Hematopoietic multipotent progenitor cell (in vitro differentiated cells): ENCODE measurements around the gene POU3F2. TPM values are rescaled to one million over a fixed set of nuclear protein-coding genes. Genes with fewer than 3 reads are reported as not detected.

Experiments
- DNase-seq, 3 donors: peaks; one replicate each; pipeline ENCODE4 v3.0.0-alpha.2; 2011 to 2015; ENCODE audit warnings: low read depth in 2 of 3, low spot score in 2 of 3
- total RNA-seq: library from RNA; depleted of rRNA; stranded (reverse); fragments of >200 nt; gene quantifications from one replicate; pipeline ENCODE4 v1.2.3, GENCODE V29; 2012

POU3F2 gene
- total RNA-seq, 1 donor = not detected

DNA sequence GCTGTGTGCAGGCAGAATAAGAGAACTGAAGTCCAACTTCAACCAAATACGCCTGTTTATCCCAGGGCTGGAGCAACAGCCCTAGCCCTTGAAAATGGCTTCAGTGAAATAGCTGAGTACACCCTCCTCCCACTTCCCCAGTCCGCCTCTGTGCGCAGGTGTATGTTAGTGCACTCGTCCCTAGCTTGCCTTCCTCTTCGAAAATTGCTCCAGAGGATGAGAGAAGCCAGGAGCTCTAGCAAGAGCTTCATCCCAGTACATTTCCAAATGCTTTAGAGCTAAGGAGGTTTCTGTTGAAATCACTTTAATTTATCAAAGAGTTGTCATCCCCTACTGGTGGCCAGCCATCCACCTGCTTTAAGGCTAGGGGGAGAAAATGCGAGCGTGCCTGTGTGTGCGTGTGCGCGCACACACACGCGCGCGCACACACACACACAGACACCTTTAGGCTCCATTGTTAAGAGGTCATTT lies 5.4 kb upstream of the POU3F2 start:
- peak in 1 of 3 donors; percentile 18 for DNase-seq

DNA sequence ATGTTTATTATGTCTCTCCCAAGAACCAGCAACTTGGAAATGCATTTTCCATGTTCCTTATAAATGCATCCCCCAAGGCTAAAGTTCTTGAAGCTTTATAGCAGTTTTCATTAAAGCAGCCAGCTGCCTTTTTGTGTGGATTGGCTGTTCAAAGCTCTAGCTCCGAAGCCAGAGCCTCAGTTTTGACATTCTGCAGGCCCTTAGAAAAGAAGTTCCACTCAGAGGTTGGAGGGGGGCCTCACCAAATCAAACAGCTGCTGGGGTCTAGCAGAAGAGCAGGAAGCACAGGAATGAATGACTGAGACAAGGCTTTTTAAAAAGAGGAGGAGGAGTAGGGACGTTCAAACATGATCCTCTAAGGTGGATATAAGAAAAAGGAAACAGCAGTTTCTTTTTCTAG lies 4.2 kb upstream of the POU3F2 start:
- peak in 1 of 3 donors; percentile 3 for DNase-seq

DNA sequence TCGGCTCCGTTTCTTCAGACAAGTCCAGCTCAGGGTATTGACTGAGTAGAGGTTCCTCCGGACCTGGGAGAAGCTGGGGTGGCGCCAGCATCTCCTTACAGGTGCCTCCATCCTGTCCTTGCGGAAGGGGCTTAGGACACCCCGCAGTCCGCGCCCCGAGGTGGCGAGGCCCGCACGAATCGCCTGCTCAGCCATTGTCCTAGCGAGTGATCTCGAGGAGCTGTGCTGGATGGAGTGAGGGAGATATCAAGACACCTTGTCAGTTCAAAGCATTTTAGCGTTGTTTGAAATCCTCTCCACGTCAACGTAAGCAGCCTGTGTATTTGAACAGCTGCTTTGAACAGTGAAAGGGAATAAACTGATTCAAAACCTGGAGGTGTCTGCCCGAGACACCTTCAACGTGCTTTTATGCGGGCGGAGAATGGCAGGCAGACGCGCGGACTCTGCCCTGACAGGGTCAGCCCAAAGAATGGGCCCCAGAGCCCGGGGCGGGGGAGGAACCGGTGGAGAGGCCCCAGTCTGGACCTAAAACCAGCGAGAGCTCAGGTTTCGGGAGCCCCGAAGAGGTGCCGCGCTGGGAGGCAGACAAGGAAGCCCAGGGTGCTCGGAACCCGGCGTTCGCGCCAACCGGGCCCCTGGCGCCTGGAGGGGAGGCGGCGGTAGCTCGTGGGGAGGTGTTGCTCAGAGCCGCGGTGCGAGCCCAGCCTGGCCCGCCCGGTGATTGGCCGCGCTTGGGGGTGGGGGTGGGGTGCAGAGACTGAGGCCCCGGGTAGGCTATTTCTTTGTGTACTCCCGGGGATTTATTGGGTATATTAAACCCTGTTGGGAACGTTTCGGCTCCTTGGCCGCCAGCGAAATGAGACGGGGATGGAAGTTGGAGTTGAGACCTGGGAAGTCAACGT lies 3.1 kb upstream of the POU3F2 start:
- DNase-seq = peak in 1 of 3 donors; percentile 32

DNA sequence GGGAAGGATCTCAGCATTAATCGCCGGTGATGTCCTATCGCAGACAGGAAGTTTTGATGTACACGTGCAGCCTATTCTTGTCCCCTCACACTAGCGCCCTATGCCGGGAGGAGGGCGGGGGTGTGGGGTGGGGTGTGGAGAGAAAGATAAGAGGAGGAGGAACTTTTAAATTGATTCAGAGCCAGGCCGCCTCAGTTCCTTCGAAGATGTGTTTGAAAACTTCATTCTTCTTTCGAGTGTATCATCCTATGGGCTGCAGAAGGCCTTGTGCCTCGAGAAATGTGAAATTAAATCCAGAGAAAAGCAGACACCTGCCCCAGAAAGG lies 2.5 kb upstream of the POU3F2 start:
- peak in 1 of 3 donors; percentile 2 for DNase-seq

DNA sequence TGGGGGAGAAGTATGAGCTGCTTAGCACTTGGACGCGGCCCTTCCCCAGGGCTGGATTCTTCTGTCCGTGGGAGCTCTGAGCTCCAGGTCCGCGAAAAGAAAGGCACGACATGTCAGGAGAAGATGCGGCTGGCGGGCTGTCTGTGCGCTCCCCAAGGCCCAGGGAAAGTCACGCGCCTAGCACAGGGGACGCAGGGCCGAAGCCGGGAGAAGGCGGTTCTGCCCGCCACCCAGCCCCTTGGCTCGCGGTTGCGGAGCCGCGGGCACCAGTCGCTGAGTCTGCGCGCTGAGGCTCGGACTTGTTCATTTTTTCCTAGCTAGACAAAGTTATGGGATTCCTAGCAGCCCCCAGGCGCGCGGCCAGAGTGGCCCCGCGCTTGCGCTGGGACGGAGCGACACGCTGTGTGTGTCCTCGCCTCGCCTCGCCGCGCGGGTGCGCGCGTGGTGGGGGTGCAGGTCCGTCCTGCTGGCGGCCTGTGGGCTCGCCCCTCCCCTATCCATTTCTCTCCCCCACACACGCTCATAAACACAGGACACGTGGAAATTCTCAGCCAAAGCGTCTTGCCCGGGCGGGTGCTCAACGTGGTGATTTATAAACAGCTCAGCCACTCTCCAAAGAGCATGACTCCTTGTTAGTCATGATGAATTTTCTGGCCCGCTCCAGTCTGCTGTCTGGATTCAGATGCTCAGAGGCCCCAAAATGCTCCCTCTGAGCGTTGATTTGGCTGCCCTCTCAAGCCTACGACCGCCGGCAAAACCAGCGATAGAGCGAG lies 1.9 kb upstream of the POU3F2 start:
- peak in 1 of 3 donors; percentile 15 for DNase-seq

DNA sequence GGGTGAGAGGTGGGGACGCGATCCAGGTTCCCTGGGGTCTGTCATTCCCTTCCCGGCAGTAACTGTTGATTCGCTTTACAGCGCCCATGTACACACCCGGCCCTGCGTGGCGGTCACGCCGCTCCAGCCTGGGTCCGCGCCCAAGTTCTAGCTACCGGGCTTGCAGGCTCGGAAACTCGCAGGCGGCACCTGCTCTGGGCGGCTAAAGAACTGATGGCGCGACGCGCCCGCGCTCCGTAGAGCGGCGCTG lies 1.4 kb upstream of the POU3F2 start:
- DNase-seq = peak in 1 of 3 donors; percentile 47

DNA sequence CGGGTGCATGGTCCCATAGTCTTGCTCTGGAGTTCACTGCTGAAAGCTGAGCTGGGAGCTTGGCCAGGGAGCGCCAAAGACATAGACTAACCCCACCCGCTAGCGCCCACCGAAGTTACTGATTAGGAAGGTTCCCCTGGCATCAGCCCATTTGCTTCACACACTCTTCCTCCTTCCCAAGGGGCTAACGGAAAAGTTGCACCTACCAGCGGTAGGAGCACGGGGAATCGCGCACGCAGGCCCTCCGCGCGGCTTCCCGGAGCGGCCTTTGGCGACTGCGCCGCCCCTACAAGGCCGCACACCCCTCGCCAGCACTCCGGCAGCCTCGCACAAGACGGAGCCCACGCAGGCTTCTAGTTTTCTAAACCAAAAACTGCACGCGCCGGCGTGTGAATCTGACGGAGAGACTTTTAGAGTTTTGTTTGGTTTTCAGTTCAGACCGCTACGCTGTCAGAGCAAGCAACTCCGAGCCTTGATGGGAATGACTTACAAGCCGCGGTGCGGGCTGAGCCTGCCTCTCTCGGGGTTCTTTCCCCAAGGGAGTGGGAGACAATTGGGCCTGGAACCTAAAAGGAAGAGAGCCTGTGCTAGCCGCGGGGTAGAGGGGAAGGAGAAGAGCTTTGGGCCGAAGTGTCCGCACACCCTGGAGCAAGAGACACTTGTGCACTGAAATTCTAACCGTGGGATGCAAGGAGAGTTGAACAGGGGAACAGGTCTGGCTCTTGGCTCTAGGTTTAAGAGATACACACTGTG lies 891 bp upstream of the POU3F2 start:
- peak in 1 of 3 donors; percentile 54 for DNase-seq

DNA sequence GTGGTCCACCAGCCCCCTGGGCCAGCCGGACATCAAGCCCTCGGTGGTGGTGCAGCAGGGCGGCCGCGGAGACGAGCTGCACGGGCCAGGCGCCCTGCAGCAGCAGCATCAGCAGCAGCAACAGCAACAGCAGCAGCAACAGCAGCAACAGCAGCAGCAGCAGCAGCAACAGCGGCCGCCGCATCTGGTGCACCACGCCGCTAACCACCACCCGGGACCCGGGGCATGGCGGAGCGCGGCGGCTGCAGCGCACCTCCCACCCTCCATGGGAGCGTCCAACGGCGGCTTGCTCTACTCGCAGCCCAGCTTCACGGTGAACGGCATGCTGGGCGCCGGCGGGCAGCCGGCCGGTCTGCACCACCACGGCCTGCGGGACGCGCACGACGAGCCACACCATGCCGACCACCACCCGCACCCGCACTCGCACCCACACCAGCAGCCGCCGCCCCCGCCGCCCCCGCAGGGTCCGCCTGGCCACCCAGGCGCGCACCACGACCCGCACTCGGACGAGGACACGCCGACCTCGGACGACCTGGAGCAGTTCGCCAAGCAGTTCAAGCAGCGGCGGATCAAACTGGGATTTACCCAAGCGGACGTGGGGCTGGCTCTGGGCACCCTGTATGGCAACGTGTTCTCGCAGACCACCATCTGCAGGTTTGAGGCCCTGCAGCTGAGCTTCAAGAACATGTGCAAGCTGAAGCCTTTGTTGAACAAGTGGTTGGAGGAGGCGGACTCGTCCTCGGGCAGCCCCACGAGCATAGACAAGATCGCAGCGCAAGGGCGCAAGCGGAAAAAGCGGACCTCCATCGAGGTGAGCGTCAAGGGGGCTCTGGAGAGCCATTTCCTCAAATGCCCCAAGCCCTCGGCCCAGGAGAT lies 1.0 kb downstream of the POU3F2 start:
- peak in 1 of 3 donors; percentile 18 for DNase-seq

DNA sequence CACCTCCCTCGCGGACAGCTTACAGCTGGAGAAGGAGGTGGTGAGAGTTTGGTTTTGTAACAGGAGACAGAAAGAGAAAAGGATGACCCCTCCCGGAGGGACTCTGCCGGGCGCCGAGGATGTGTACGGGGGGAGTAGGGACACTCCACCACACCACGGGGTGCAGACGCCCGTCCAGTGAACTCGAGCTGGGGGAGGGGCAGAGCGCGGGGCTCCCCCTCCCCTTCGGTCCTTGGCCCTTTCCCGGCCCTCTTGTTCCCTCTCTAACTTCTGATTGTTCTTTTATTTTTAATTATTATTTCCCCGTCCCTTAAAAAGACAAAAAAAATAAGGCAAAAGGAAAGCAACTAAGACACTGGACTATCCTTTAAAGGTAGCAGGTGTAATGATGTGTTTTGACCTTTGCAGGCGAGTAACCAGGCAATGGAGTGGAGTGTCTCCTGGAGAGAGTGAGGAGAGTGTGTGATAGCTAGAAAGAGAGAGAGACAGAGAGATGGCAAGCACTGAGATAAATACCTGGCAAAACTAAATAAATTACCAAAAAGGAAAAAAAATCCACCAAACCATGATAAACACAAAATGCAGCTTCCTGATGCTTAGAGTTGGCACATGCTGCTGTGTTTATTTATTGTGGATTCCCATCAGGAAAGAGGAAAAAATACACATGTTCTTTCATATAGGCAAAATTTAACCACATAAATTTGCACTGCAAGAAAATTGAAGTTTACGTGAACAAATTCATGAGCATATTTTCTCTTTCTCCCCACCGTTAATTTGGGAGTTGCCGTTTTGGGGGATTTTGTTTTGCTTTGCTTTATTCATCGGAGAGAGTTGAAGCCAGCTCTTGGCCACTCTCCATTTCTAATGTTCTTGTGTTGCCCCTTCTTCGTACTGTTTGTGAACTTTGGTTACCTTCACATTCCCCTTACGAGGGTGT lies 1.9 kb downstream of the POU3F2 start:
- DNase-seq = peak in 1 of 3 donors; percentile 46

DNA sequence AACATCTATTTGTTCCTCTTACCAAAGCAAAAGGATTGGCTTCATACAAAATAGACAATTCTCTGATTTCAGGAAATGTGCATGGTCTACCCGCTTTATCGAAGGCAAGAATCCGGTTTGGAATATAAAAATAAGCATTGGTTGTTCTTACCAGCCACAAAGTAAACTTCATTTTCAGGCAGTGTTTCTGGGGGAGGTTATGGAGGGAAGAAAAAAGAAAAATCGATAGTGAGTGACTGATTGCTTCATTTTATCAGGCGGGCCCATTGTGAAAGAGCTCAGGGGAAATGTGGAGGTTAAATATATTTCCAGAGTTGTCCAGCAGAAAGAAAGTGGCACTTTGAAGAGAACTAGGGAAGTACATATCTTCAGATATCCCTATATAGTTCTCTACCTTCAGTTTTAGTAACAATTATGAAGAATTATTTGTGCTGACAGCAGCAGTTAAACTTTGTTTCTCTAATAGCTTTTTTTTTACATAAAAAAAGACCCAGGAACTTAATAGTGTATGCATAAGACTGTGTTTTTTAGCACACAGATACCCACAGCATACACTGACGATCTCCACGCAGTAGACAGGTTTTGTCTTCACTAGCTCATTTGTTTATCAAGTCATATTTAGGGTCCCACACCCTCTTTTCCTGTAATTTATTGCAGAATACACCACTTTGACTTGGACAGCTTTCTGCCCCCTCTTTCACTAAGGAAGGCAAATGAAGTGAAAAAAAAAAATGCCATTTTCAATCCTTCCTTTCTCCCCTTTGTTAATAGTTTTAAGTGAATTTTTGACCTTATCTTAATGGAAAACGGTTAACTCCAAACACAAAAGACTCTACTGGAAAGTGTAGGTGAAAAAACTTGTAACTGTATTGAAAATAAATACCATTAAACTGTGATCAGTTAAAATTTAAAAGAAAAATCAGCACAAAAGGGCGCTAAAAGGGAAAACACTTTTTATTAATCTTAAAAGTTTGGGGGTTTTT lies 2.9 kb downstream of the POU3F2 start:
- DNase-seq = peak in 1 of 3 donors; percentile 33

DNA sequence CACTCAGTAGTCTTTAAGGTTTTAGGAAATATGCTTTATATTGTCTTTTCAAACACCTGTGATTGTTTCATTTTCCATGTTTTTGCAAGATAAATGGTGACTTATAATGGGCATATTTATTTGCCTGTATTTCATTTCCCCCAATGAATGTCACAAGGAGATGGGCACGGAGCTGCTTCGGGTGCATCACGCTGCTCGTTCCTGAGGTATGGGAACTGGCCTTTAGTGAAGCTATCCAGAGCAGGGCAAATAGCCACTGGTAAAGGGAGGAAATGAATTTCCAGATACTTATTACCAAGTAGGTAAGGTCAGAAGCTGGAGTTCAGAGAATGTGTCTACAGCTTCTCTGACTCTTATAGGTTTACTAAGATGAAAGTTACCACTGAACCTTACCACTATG lies 3.7 kb downstream of the POU3F2 start:
- DNase-seq = peak in 1 of 3 donors; percentile 21

DNA sequence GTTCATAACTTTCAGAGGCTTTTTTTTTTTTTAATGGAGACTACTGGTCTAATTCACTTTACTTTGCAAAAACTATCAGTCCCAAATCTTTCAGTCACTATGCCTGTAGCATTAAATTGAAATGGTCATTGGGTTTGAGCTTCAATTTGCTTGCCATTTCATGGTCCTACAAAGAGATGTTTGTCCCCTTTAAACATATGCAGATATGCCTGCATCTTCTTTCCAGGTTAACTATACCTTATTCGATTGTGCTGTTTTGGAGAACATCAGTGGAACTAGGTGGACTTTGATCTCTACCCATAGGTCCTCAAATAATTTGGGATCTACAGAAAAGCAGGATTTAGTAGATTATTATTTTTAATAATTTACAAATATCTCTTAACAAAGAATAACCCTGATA lies 4.6 kb downstream of the POU3F2 start:
- DNase-seq = peak in 1 of 3 donors; percentile 3

DNA sequence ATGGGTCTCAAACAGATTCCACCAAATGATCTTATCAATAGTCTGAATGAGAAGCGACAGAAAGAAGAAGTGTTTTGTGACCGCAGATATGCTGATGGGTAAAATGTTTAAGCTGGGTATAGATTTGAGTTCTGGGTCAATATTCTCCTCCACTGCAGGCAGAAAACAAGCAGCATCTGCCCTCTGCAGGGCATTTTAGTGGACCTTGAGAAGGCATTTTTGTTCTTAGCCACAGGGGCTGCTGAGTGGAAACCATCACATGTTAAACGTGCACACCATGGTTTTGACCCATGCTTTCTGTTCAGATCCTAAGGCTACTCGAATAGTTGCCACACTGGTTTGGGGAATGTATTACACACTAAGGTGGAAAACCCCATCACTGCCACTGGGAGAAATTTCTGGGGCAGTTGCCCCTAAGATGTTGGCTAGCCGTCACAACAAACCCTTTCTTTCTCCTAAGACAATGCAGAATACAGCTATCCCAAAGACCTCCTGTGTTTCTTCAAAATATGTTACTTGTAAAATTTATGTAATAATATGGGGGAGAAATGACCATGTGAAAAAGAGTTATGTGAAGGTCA lies 5.5 kb downstream of the POU3F2 start:
- peak in 1 of 3 donors; percentile 37 for DNase-seq

DNA sequence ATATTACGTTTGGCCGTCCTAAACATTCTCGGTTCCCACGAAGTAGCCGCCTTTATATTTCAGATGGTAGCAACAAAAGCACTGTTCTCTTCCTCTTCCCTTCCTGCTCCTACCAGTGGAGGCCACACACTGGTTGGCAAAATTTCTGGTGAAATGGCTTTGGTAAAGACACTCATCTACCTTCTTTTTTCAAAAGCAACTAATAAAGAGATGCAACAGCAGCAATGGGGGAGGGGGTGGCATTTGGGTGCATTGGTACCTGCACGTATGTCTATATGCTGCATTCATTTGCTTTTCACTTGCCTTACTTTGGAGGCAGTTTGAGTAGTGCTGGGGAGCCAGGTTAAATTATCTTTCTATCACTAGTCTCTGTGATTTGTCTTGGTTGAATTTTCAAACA lies 6.0 kb downstream of the POU3F2 start:
- DNase-seq = no peak

DNA sequence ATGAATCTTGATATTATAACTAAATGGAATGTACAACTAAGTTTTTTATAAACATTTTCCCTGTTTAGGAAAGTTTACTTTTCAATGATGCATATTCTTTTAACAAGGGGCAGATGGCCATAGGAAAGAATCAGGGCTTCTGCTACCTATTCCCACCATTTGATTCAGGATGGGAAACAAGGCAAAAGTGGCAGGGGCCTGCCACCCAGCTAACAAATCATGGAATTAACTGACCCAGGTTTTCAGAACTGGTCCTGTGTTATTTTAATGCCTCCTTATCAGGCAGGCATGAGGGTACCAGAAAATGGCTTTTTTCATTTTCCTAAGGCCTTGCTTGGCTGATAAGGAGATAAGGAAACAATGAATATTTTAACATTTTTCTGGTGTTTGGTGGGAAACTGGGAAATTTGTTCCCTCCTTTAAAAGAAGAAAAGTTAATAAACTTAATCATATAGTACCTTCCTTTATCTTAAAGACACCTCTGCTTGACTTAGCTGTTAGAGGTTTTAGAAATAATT lies 6.7 kb downstream of the POU3F2 start:
- DNase-seq = no peak

DNA sequence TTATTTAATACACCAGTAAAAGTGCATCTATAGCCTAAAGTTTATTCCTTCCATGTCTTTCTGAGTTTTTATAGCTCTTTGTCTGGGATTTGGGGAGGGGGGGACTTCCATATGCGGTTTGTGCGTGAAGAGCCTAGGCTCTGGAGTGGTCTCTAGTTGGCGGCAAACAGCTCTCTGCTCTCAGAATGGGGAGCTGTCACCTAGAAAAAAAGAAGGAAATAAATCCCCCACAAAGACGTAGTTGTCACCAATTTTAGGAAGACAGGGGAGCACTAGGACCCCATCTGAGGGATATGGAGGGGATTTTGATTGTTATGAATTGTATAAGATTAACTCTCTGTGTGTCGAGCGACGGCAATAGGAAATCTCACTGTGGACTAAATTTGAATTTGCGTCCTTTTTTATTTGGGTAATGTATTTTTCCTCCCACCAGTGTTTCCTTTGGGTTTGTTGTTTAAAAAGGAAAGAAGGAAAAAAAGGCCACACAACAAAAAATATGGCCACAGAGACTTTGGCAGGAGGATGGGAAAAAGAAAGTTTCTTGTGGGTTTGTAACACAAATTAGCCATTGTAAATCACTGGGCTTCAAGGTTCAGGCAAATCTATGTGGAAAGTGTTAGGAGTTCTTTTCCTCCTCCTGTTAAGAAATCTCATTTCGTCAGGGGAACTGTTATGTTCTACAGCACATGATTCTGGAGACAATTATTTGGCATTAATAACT lies 7.4 kb downstream of the POU3F2 start:
- peak in 1 of 3 donors; percentile 19 for DNase-seq
